Measurements from ENCODE around the gene FSTL5.

- TF ChIP-seq EP300 (IDR thresholded peaks at IDR 0.05; ENCODE audit: borderline replicate concordance) (no peak), REST (IDR thresholded peaks at IDR 0.05; ENCODE audit: low read depth) (no peak), USF1 (IDR thresholded peaks at IDR 0.05) (no peak), EGR1 (IDR thresholded peaks at IDR 0.05) (no peak), MAX (IDR thresholded peaks at IDR 0.05) (no peak), ZBTB7A (IDR thresholded peaks at IDR 0.05; ENCODE audit: low read depth) (no peak), RAD21 (IDR thresholded peaks at IDR 0.05; ENCODE audit: low read depth) (no peak), CEBPB (IDR thresholded peaks at IDR 0.05) (no peak), TEAD4 (IDR thresholded peaks at IDR 0.05) (no peak), TAF1 (IDR thresholded peaks at IDR 0.05; ENCODE audit: low read depth) (no peak), YY1 (IDR thresholded peaks at IDR 0.05; ENCODE audit: low read depth) (no peak), FOXM1 (IDR thresholded peaks at IDR 0.05; ENCODE audit: borderline replicate concordance, low read depth) (no peak)
Measured at GRCh38 chr4:161936625-161937550, 226.9 kb downstream of the FSTL5 start.

All from Ishikawa (cell line).